SK-N-SH (cell line): ENCODE data around the gene SHKBP1. TPM values are rescaled to one million over a fixed set of nuclear protein-coding genes. Genes with fewer than 3 reads are reported as not detected.

Experiments used
- CTCF ChIA-PET: fragments of 300-600, 350-600 bp; formaldehyde crosslinking; extraction: SDS; loops from one replicate; lab custom pipeline; 2021; lab: Yijun Ruan, JAX
- POLR2A ChIA-PET: fragments of 350-600 bp; sonication (Branson Sonifier 250); formaldehyde crosslinking; extraction: SDS; loops from one replicate; lab custom pipeline; 2020; ENCODE audit warnings: antibody characterized with exemption, inconsistent platforms; lab: Yijun Ruan, JAX
- DNase-seq: peaks from one replicate; pipeline ENCODE4 v3.0.0; 2012
- H2AFZ ChIP-seq: fragments of 200-600 bp; sonication (generic); 2 replicates; pipeline ENCODE4 v1.8.1; 2016; ENCODE audit warnings: antibody characterized with exemption, mild to moderate bottlenecking, low read depth
- H3F3A ChIP-seq: fragments of 200-600 bp; sonication (generic); replicated peaks from 2 replicates; pipeline ENCODE3; 2016; ENCODE audit warnings: antibody characterized with exemption, mild to moderate bottlenecking; ENCODE audit not compliant: insufficient read depth
- H3K27ac ChIP-seq, 2 experiments: fragments of 200-500 bp in 1 of 2; fragments of 200-600 bp in 1 of 2; sonication (Bioruptor generic) in 1 of 2; sonication (generic), shearing (Covaris generic) in 1 of 2; 2 replicates each; pipeline versions ENCODE4 v1.5.1 to v1.6.1; 2014 to 2016; ENCODE audit warnings: low read depth in 2 of 2, inconsistent platforms in 1 of 2, low read length in 1 of 2, mild to moderate bottlenecking in 1 of 2, mixed read lengths in 1 of 2
- H3K27me3 ChIP-seq: fragments of 200-600 bp; sonication (generic), shearing (Covaris generic); 2 replicates; pipeline ENCODE4 v1.6.1; 2016; ENCODE audit warnings: mixed run types; ENCODE audit not compliant: insufficient read depth
- H3K36me3 ChIP-seq, 2 experiments: fragments of 200-500 bp in 1 of 2; fragments of 200-600 bp in 1 of 2; sonication (Bioruptor generic) in 1 of 2; sonication (generic) in 1 of 2; replicated peaks in 1 of 2; 2 replicates each; pipeline versions ENCODE3 to v1.5.1; 2014 to 2016; ENCODE audit warnings: low read length in 1 of 2, mild to moderate bottlenecking in 1 of 2; ENCODE audit not compliant: insufficient read depth in 2 of 2, control insufficient read depth in 1 of 2
- H3K4me1 ChIP-seq, 2 experiments: fragments of 200-500 bp in 1 of 2; fragments of 200-600 bp in 1 of 2; sonication (Bioruptor generic) in 1 of 2; sonication (generic), shearing (Covaris generic) in 1 of 2; 2 replicates each; pipeline versions ENCODE4 v1.5.1 to v1.6.1; 2014 to 2016; ENCODE audit warnings: low read depth in 1 of 2, low read length in 1 of 2, mixed run types in 1 of 2; ENCODE audit not compliant: insufficient read depth in 2 of 2, control insufficient read depth in 1 of 2
- H3K4me2 ChIP-seq: fragments of 200-600 bp; sonication (generic), shearing (Covaris generic); 2 replicates; pipeline ENCODE4 v1.6.1; 2017; ENCODE audit warnings: mixed run types
- H3K4me3 ChIP-seq, 2 experiments: fragments of 200-500 bp in 1 of 2; fragments of 200-600 bp in 1 of 2; sonication (Bioruptor generic) in 1 of 2; sonication (generic), shearing (Covaris generic) in 1 of 2; 2 replicates each; pipeline versions ENCODE4 v1.5.1 to v1.8.1; 2014 to 2016; ENCODE audit warnings: low read depth in 2 of 2, inconsistent platforms in 1 of 2, low read length in 1 of 2, mild to moderate bottlenecking in 1 of 2, mixed read lengths in 1 of 2, moderate library complexity in 1 of 2
- H3K79me2 ChIP-seq: fragments of 200-600 bp; sonication (generic); 2 replicates; pipeline ENCODE4 v1.8.1; 2017; ENCODE audit warnings: mild to moderate bottlenecking; ENCODE audit not compliant: insufficient read depth
- H3K9ac ChIP-seq: fragments of 200-600 bp; sonication (generic); 2 replicates; pipeline ENCODE4 v1.6.1; 2017; ENCODE audit warnings: mixed run types
- H3K9me2 ChIP-seq: fragments of 200-600 bp; sonication (generic); 2 replicates; pipeline ENCODE4 v1.6.1; 2017; ENCODE audit warnings: mixed run types
- H3K9me3 ChIP-seq: fragments of 200-600 bp; sonication (generic); 2 replicates; pipeline ENCODE4 v1.6.1; 2017; ENCODE audit warnings: mixed run types, mild to moderate bottlenecking, moderate library complexity
- H4K20me1 ChIP-seq: fragments of 200-600 bp; sonication (generic); 2 replicates; pipeline ENCODE4 v1.6.1; 2017; ENCODE audit warnings: mild to moderate bottlenecking, mixed run types; ENCODE audit not compliant: insufficient read depth
- CHD2 ChIP-seq: fragments of 150-350 bp; IDR thresholded peaks from 2 replicates; pipeline ENCODE4 v1.6.1; 2018; ENCODE audit warnings: low read length; ENCODE audit not compliant: partially characterized antibody
- EP300 ChIP-seq, 2 experiments: IDR thresholded peaks; 2 replicates each; pipeline versions ENCODE4 v1.4.0 to v1.6.1; 2012; ENCODE audit warnings: borderline replicate concordance in 1 of 2, low read depth in 1 of 2, low read length in 1 of 2
- EZH2phosphoT487 ChIP-seq: fragments of 200-600 bp; sonication (generic); IDR thresholded peaks from 2 replicates; pipeline ENCODE4 v1.6.1; 2017; ENCODE audit warnings: low read depth, mixed run types, mild to moderate bottlenecking, antibody characterized with exemption, moderate library complexity, borderline replicate concordance
- MEF2A ChIP-seq: IDR thresholded peaks from 2 replicates; pipeline ENCODE4 v1.4.0; 2012; ENCODE audit warnings: low read depth, borderline replicate concordance
- MXI1 ChIP-seq: IDR thresholded peaks from 2 replicates; pipeline ENCODE4 v1.6.1; 2012; ENCODE audit warnings: mild to moderate bottlenecking, low read depth, low read length, improper control_type of control experiment
- NFIC ChIP-seq: IDR thresholded peaks from 2 replicates; pipeline ENCODE4 v1.4.0; 2012; ENCODE audit warnings: borderline replicate concordance
- POLR2AphosphoS5 ChIP-seq: IDR thresholded peaks from 2 replicates; pipeline ENCODE4 v1.6.1; 2012; ENCODE audit warnings: low read depth, low read length
- RCOR1 ChIP-seq: fragments of 150-350 bp; IDR thresholded peaks from 2 replicates; pipeline ENCODE4 v1.6.1; 2017; ENCODE audit warnings: antibody characterized with exemption, low read length
- WGBS: methylation state at CpG from one replicate; pipeline ENCODE4 v1.1.6; 2017; ENCODE audit warnings: low lambda C conversion rate; 5-methylcytosine and 5-hydroxymethylcytosine counted together
- polyA plus RNA-seq, 3 experiments: library from polyadenylated mRNA; depleted of rRNA; stranded (reverse); fragments of >200 nt; gene quantifications; 2 replicates each; pipeline ENCODE4 v1.2.3, GENCODE V29; 2012
- TF ChIP-seq, protein P1 (sequence below): fragments of 200-600 bp; sonication (generic); IDR thresholded peaks from 2 replicates; pipeline ENCODE4 v1.6.1; 2017; ENCODE audit warnings: antibody characterized with exemption, mild to moderate bottlenecking, moderate library complexity
- TF ChIP-seq, protein P2 (sequence below): IDR thresholded peaks from 2 replicates; pipeline ENCODE4 v1.4.0; 2012; ENCODE audit warnings: low read depth

Gene SHKBP1
- polyA plus RNA-seq, 1 of the 3 experiments (the other 2 are of a cell fraction) = 62.7 TPM

GRCh38 chr19:40608957-40609356 lies 32.3 kb downstream of the SHKBP1 start (continued):
- TF ChIP-seq, protein P1, sequence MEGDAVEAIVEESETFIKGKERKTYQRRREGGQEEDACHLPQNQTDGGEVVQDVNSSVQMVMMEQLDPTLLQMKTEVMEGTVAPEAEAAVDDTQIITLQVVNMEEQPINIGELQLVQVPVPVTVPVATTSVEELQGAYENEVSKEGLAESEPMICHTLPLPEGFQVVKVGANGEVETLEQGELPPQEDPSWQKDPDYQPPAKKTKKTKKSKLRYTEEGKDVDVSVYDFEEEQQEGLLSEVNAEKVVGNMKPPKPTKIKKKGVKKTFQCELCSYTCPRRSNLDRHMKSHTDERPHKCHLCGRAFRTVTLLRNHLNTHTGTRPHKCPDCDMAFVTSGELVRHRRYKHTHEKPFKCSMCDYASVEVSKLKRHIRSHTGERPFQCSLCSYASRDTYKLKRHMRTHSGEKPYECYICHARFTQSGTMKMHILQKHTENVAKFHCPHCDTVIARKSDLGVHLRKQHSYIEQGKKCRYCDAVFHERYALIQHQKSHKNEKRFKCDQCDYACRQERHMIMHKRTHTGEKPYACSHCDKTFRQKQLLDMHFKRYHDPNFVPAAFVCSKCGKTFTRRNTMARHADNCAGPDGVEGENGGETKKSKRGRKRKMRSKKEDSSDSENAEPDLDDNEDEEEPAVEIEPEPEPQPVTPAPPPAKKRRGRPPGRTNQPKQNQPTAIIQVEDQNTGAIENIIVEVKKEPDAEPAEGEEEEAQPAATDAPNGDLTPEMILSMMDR = no peak
- TF ChIP-seq NFIC (no peak), EP300 (IDR thresholded peaks at IDR 0.05; ENCODE audit: borderline replicate concordance in 1 of 2, low read depth in 1 of 2, low read length in 1 of 2) (no peak), MEF2A (no peak)

DNA sequence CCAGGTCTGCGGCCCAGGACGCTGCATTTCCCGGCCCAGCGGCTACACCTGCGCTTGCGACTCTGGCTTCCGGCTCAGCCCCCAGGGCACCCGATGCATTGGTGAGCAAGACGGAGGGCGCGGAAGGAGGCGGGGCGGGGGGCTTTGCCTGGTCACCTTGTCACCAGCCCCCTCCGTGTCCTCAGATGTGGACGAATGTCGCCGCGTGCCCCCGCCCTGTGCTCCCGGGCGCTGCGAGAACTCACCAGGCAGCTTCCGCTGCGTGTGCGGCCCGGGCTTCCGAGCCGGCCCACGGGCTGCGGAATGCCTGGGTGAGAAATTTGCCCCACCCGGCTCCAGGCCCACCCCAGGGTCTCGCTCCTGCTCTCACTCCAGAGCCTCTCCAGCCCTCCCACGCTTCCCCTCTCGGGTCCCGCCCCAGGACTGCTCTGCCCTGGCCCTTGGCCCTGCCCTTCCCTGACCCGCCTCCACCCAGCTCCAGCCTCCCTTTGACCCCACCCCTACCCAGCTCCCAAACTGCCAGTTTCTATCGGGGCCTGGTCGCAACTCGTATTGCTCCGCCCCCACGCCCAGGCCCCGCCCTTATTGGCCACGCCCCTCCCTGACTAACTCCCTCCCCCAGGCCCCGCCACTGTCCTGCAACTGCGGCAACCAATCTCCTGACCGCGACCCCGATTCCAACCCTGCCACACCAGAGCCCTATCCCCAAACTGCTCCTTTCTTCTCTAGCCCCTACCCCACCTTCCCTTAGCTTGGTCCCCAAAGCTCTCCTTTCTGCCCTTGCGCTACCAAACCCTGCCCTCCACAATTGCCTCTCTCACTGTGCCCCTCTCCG lies 33.1 kb downstream of the SHKBP1 start:
- H3K27ac ChIP-seq = peak overlapping the region in 1 of 2 experiments; percentile 93; a peak in 2 of 4 replicates
- H3K9me2 ChIP-seq = no peaks in the 10 kb centered on the region
- H3K27me3 ChIP-seq = no peaks in the 10 kb centered on the region
- H3K4me2 ChIP-seq = peak overlapping the region; percentile 93
- ChIA-PET POLR2A (interaction anchor here (0.5 to 1.6 kb wide), 4 partner anchors 21 to 141 kb away, joined by 3 to 7 read pairs (median 4); partner anchors contain the start of genes ACTMAP and SNRPA), CTCF (interaction anchor here (1.1 to 4.1 kb wide), 6 partner anchors 9 to 189 kb away, joined by 3 to 42 read pairs (median 4); partner anchors contain the start of genes EGLN2 and LTBP4)
- peak overlapping the region; percentile 53 to 56 for H3K4me3 ChIP-seq
- H3K36me3 ChIP-seq = no peaks in the 10 kb centered on the region
- DNase-seq = peak; percentile 99
- H3K4me1 ChIP-seq = peaks cover 12 to 38% of the 10 kb centered on the region in 2 experiments; a peak in 2 of 4 replicates
- H2AFZ ChIP-seq = peak overlapping the region; percentile 88; the same call in 1 of the 2 replicates
- no peaks in the 10 kb centered on the region for H3K79me2 ChIP-seq
- H3K9ac ChIP-seq = peak overlapping the region; percentile 40
- peaks cover 5% of the 10 kb centered on the region for H3F3A ChIP-seq
- TF ChIP-seq MXI1 (0 out of 2 replicates have a peak, but pooled peaks have one; percentile 16), POLR2AphosphoS5 (0 out of 2 replicates have a peak, but pooled peaks have one; percentile 22), EZH2phosphoT487 (no peak)
- H3K9me3 ChIP-seq = no peaks in the 10 kb centered on the region
- no peaks in the 10 kb centered on the region for H4K20me1 ChIP-seq
- 21% methylated on average over 29 of the region's 50 CpGs for WGBS

GRCh38 chr19:40610396-40611064 lies 33.9 kb downstream of the SHKBP1 start:
- Histone ChIP-seq H3K9me2 (no peaks in the 10 kb centered on the region), H3K4me3 (peak overlapping the region; percentile 46 to 56)
- WGBS = 36% methylated on average over 29 of the region's 29 CpGs

More at GRCh38 chr19:40610396-40611064, 33.9 kb downstream of the SHKBP1 start:
- no peaks in the 10 kb centered on the region for H3K36me3 ChIP-seq
- H4K20me1 ChIP-seq = no peaks in the 10 kb centered on the region
- no peaks in the 10 kb centered on the region for H3K79me2 ChIP-seq
- peak overlapping the region; percentile 40 for H3K9ac ChIP-seq
- CTCF ChIA-PET = interaction anchor here (1.1 to 4.1 kb wide), 6 partner anchors 10 to 188 kb away, joined by 3 to 42 read pairs (median 4); partner anchors contain the start of genes EGLN2 and LTBP4
- TF ChIP-seq CHD2 (no peak), MXI1 (peak; percentile 55; the same call in 1 of the 2 replicates), RCOR1 (peak; percentile 21; the same call in 1 of the 2 replicates)
- TF ChIP-seq, protein P2, sequence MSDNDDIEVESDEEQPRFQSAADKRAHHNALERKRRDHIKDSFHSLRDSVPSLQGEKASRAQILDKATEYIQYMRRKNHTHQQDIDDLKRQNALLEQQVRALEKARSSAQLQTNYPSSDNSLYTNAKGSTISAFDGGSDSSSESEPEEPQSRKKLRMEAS = peak; percentile 48; the same call in 1 of the 2 replicates
- H2AFZ ChIP-seq = peak overlapping the region; percentile 88; the same call in 1 of the 2 replicates
- H3K27ac ChIP-seq = peak overlapping the region in 1 of 2 experiments; percentile 93; a peak in 2 of 4 replicates
- DNase-seq = peak; percentile 90
- H3K4me1 ChIP-seq = peaks cover 7 to 32% of the 10 kb centered on the region in 2 experiments; a peak in 2 of 4 replicates
- peak overlapping the region; percentile 93 for H3K4me2 ChIP-seq
- H3K27me3 ChIP-seq = no peaks in the 10 kb centered on the region
- POLR2A ChIA-PET = interaction anchor here (0.5 to 1.6 kb wide), 4 partner anchors 20 to 140 kb away, joined by 3 to 7 read pairs (median 4); partner anchors contain the start of genes ACTMAP and SNRPA
- H3K9me3 ChIP-seq = no peaks in the 10 kb centered on the region
- peaks cover 5% of the 10 kb centered on the region for H3F3A ChIP-seq
